Ishikawa (cell line): ENCODE measurements around the gene RETN.

Experiments
- CEBPB ChIP-seq: IDR thresholded peaks from 2 replicates; pipeline ENCODE4 v1.6.1; 2012
- CREB1 ChIP-seq: IDR thresholded peaks from 2 replicates; pipeline ENCODE4 v1.6.1; 2012; ENCODE audit warnings: low read depth
- EGR1 ChIP-seq: IDR thresholded peaks from 2 replicates; pipeline ENCODE4 v1.6.1; 2012
- EP300 ChIP-seq: IDR thresholded peaks from 2 replicates; pipeline ENCODE4 v1.6.1; 2012; ENCODE audit warnings: borderline replicate concordance
- FOXM1 ChIP-seq: IDR thresholded peaks from 2 replicates; pipeline ENCODE4 v1.6.1; 2012; ENCODE audit warnings: low read depth, borderline replicate concordance
- MAX ChIP-seq: IDR thresholded peaks from 2 replicates; pipeline ENCODE4 v1.6.1; 2012
- NFIC ChIP-seq: IDR thresholded peaks from 2 replicates; pipeline ENCODE4 v1.6.1; 2012
- RAD21 ChIP-seq: IDR thresholded peaks from 2 replicates; pipeline ENCODE4 v1.6.1; 2012; ENCODE audit warnings: low read depth
- REST ChIP-seq: IDR thresholded peaks from 2 replicates; pipeline ENCODE4 v1.6.1; 2012; ENCODE audit warnings: low read depth, mild to moderate bottlenecking
- TAF1 ChIP-seq: IDR thresholded peaks from 2 replicates; pipeline ENCODE4 v1.6.1; 2012; ENCODE audit warnings: low read depth, mild to moderate bottlenecking
- TCF12 ChIP-seq: IDR thresholded peaks from 2 replicates; pipeline ENCODE4 v1.6.1; 2012; ENCODE audit warnings: low read depth
- TEAD4 ChIP-seq: IDR thresholded peaks from 2 replicates; pipeline ENCODE4 v1.6.1; 2012
- USF1 ChIP-seq: IDR thresholded peaks from 2 replicates; pipeline ENCODE4 v1.6.1; 2012
- YY1 ChIP-seq: IDR thresholded peaks from 2 replicates; pipeline ENCODE4 v1.6.1; 2012; ENCODE audit warnings: low read depth
- ZBTB7A ChIP-seq: IDR thresholded peaks from 2 replicates; pipeline ENCODE4 v1.6.1; 2012; ENCODE audit warnings: low read depth

Gene RETN

GRCh38 chr19:7709932-7710460, 41.1 kb downstream of the RETN start:
- TF ChIP-seq RAD21, result no peak
- no peak for TF ChIP-seq REST
- no peak for TF ChIP-seq YY1
- TF ChIP-seq EP300, result no peak
- no peak for TF ChIP-seq FOXM1
- TF ChIP-seq TAF1, result no peak

GRCh38 chr19:7710616-7711015, 41.8 kb downstream of the RETN start:
- TF ChIP-seq ZBTB7A (no peak), MAX (no peak), CREB1 (no peak), CEBPB (no peak), YY1 (no peak), TAF1 (no peak), FOXM1 (no peak), REST (no peak), EGR1 (no peak), NFIC (no peak), USF1 (no peak), EP300 (no peak), TCF12 (no peak), TEAD4 (no peak), RAD21 (no peak)

- TF ChIP-seq MAX, result no peak
- TF ChIP-seq FOXM1, result no peak
- no peak for TF ChIP-seq RAD21
Measured at GRCh38 chr19:7715671-7716070, 46.8 kb downstream of the RETN start.

- TF ChIP-seq TEAD4, result no peak
- TF ChIP-seq TAF1, result no peak
- no peak for TF ChIP-seq EGR1
- no peak for TF ChIP-seq RAD21
Measured at GRCh38 chr19:7716762-7717161, 47.9 kb downstream of the RETN start.

- TF ChIP-seq MAX, result no peak
- TF ChIP-seq TCF12, result no peak
- no peak for TF ChIP-seq YY1
- TF ChIP-seq CREB1, result no peak
- TF ChIP-seq USF1, result no peak
- TF ChIP-seq TEAD4, result no peak
- TF ChIP-seq EP300, result no peak
- no peak for TF ChIP-seq RAD21
- TF ChIP-seq TAF1, result no peak
- TF ChIP-seq FOXM1, result no peak
- TF ChIP-seq NFIC, result no peak
- TF ChIP-seq CEBPB, result no peak
- no peak for TF ChIP-seq EGR1
- TF ChIP-seq ZBTB7A, result no peak
- TF ChIP-seq REST, result no peak
Measured at GRCh38 chr19:7718668-7719067, 49.8 kb downstream of the RETN start.
